B cell (primary cell): Measurements from ENCODE around the gene AGRN. TPM values are rescaled to one million over a fixed set of nuclear protein-coding genes. Genes with fewer than 3 reads are reported as not detected.
A peak's percentile ranks its signal among the peaks of the same experiment; 100 is the strongest.

Experiments used
- ATAC-seq: fragments of 200-7000 bp; cut with Tn5 transposase; one replicate; pipeline ENCODE4 v1.10.0; 2021; ENCODE audit warnings: low read depth, mild to moderate bottlenecking, moderate number of reproducible peaks, moderate library complexity
- CTCF ChIA-PET: fragments of 350-600 bp; sonication (Branson Sonifier 250); formaldehyde crosslinking; loops from one replicate; lab custom pipeline; 2021; ENCODE audit warnings: antibody characterized with exemption, inconsistent platforms; lab: Charles Lee
- POLR2A ChIA-PET: fragments of 350-600 bp; sonication (Branson Sonifier 250); formaldehyde crosslinking; loops from one replicate; lab custom pipeline; 2021; ENCODE audit warnings: antibody characterized with exemption; lab: Charles Lee
- DNase-seq: peaks from one replicate; pipeline ENCODE4 v3.0.0; 2013
- H2AFZ ChIP-seq: 2 replicates; pipeline ENCODE4 v1.6.1; 2012; ENCODE audit warnings: mild to moderate bottlenecking, low read depth, low read length; ENCODE audit not compliant: insufficient read depth, poor library complexity, severe bottlenecking
- H3K27ac ChIP-seq, 2 donors: 1 replicate in 1 of 2; 2 replicates in 1 of 2; pipeline ENCODE4 v1.5.1; 2012 to 2013; ENCODE audit warnings: low read length in 2 of 2, mild to moderate bottlenecking in 2 of 2, moderate library complexity in 1 of 2
- H3K27me3 ChIP-seq, 4 experiments: fragments of 200-600 bp in 1 of 4; sonication (generic) in 1 of 4; replicated peaks in 1 of 4; 1 replicate in 2 of 4; 2 replicates in 2 of 4; pipeline versions ENCODE4 v1.6.1 to v1.7.0; 2013 to 2016; ENCODE audit warnings: low read length in 3 of 4, mild to moderate bottlenecking in 2 of 4, mixed read lengths in 1 of 4, moderate library complexity in 1 of 4; ENCODE audit not compliant: insufficient read depth in 4 of 4, control insufficient read depth in 3 of 4; ENCODE audit errors: control extremely low read depth in 1 of 4
- H3K36me3 ChIP-seq, 2 experiments: replicated peaks in 1 of 2; 1 replicate in 1 of 2; 2 replicates in 1 of 2; pipeline versions ENCODE4 v1.6.1 to v1.7.1; 2013; ENCODE audit warnings: low read length in 1 of 2; ENCODE audit not compliant: insufficient read depth in 2 of 2, control insufficient read depth in 1 of 2; ENCODE audit errors: control extremely low read depth in 1 of 2, extremely low read depth in 1 of 2
- H3K4me1 ChIP-seq, 2 donors: fragments of 200-600 bp in 1 of 2; sonication (generic) in 1 of 2; 1 replicate in 1 of 2; 2 replicates in 1 of 2; pipeline versions ENCODE4 v1.5.1 to v1.6.1; 2013 to 2017; ENCODE audit warnings: low read length in 2 of 2; ENCODE audit not compliant: control insufficient read depth in 2 of 2, insufficient read depth in 2 of 2
- H3K4me2 ChIP-seq: replicated peaks from 2 replicates; pipeline ENCODE3; 2012; ENCODE audit warnings: mild to moderate bottlenecking, low read depth, low read length; ENCODE audit not compliant: poor library complexity, severe bottlenecking
- H3K4me3 ChIP-seq, 5 experiments: fragments of 200-600 bp in 1 of 5; sonication (generic) in 1 of 5; 1 replicate in 3 of 5; 2 replicates in 2 of 5; pipeline versions ENCODE4 v1.5.1 to v1.7.0; 2011 to 2016; ENCODE audit warnings: low read length in 4 of 5, mild to moderate bottlenecking in 4 of 5, low read depth in 2 of 5, control low read depth in 1 of 5, moderate library complexity in 1 of 5; ENCODE audit not compliant: insufficient read depth in 1 of 5; ENCODE audit errors: control extremely low read depth in 1 of 5, extremely low read depth in 1 of 5
- H3K79me2 ChIP-seq: fragments of 200-600 bp; sonication (generic); one replicate; pipeline ENCODE4 v1.6.0; 2016; ENCODE audit warnings: low read length; ENCODE audit not compliant: control insufficient read depth, insufficient read depth
- H3K9ac ChIP-seq: fragments of 200-600 bp; sonication (generic); 2 replicates; pipeline ENCODE4 v1.6.1; 2017; ENCODE audit warnings: mild to moderate bottlenecking, low read length, moderate library complexity
- H3K9me3 ChIP-seq, 3 donors: one replicate each; pipeline versions ENCODE4 v1.6.1 to v1.7.1; 2013; ENCODE audit warnings: low read length in 2 of 3; ENCODE audit not compliant: control insufficient read depth in 2 of 3, insufficient read depth in 1 of 3; ENCODE audit errors: control extremely low read depth in 1 of 3
- H4K20me1 ChIP-seq: 2 replicates; pipeline ENCODE4 v1.6.0; 2012; ENCODE audit warnings: mild to moderate bottlenecking, low read length; ENCODE audit not compliant: insufficient read depth, control insufficient read depth, poor library complexity, severe bottlenecking
- H3K27ac Mint-ChIP-seq: one replicate; pipeline ENCODE4 v1.8.0; 2021; ENCODE audit warnings: mixed read lengths
- H3K27me3 Mint-ChIP-seq: one replicate; pipeline ENCODE4 v1.8.0; 2021; ENCODE audit warnings: mixed read lengths
- H3K4me1 Mint-ChIP-seq: one replicate; pipeline ENCODE4 v1.8.0; 2021; ENCODE audit warnings: mixed read lengths
- H3K4me3 Mint-ChIP-seq: one replicate; pipeline ENCODE4 v1.8.0; 2021; ENCODE audit warnings: mixed read lengths
- H3K9me3 Mint-ChIP-seq: one replicate; pipeline ENCODE4 v1.8.0; 2022; ENCODE audit warnings: mixed read lengths; ENCODE audit not compliant: insufficient read depth
- CTCF ChIP-seq: fragments of 200-600 bp; IDR thresholded peaks from one replicate; pipeline ENCODE4 v1.8.0; 2022; ENCODE audit warnings: antibody characterized with exemption, mild to moderate bottlenecking
- EZH2 ChIP-seq: IDR thresholded peaks from 2 replicates; pipeline ENCODE4 v1.6.1; 2012; ENCODE audit warnings: borderline replicate concordance, low read depth, mild to moderate bottlenecking, moderate library complexity, low read length; ENCODE audit not compliant: insufficient read depth, poor library complexity, severe bottlenecking
- WGBS: methylation state at CpG from one replicate; pipeline ENCODE4 v1.1.5; 2013; ENCODE audit warnings: missing lambda C conversion rate; ENCODE audit not compliant: insufficient coverage; 5-methylcytosine and 5-hydroxymethylcytosine counted together
- intact Hi-C: fragments of 100-400 bp; cut with micrococcal nuclease; formaldehyde crosslinking; loops from one replicate; pipeline ENCODE4 v1.10.0; 2022
- polyA plus RNA-seq: library from polyadenylated mRNA; depleted of rRNA; stranded (reverse); fragments of >200 nt; gene quantifications from 2 replicates; pipeline ENCODE4 v1.2.3, GENCODE V29; 2012
- total RNA-seq, 2 donors: library from RNA; stranded (reverse); fragments of 120-200 nt in 1 of 2; gene quantifications; 1 replicate in 1 of 2; 2 replicates in 1 of 2; pipeline versions ENCODE4 v1.2.3 to v1.2.4, GENCODE V29; 2013 to 2022

Gene AGRN
- total and polyA plus RNA-seq, 2 donors (not counting 1 experiment from before 2014, with no cell fraction given): 7.3 to 31.3 TPM

DNA sequence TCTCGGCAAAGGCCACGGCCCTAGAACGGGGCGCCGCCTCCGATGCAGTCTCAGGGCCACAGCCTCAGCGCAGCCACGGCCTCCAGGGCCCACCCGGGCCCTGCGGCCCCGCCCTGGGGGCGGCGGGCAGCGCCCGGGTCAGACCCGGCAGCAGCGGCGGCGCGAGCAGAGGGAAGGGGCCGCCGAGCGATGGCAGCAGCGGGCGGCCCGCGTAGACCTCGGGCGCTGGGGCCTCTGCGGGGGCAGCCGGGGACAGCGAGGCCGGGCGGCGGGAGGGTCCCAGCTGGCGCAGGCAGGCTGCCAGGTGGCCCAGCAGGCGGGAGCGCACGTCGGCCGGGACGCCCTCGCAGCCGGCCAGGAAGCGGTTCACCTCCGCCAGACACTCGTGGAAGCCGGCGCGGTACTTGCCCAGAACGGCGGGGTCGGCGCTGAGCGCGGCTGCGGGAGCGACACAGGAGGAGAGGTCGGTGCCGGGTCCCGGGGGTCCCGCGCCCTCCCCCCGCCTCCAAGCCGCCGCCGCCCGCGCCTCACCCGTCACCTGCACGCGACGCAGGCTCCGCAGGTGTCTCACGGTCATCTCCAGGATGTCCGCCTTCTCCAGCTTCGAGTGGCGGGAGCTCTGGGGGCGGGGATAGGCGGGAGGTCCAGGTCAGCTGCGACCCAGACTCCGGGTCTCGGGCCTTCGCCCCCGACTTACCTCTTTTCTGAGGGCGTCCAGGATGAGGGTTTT is 20.8 kb upstream of the AGRN start:
- Histone ChIP-seq H3K4me1 (peaks cover 33 to 44% of the 10 kb centered on the region in 2 donors), H3K4me3 (peak overlapping the region in 3 of 5 experiments; percentile 33 to 60 (median 33)), H2AFZ (no peak overlapping the region), H3K9me3 (peaks cover 0 to 26% (median 0%) of the 10 kb centered on the region in 3 donors), H3K79me2 (no peaks in the 10 kb centered on the region), H3K27ac (no peak overlapping the region), H3K27me3 (peaks cover 0 to 71% (median 36%) of the 10 kb centered on the region in 4 experiments), H3K4me2 (peak overlapping the region; percentile 99), H3K36me3 (no peaks in the 10 kb centered on the region), H3K9ac (peak overlapping the region; percentile 70), H4K20me1 (no peaks in the 10 kb centered on the region)
- no peak for TF ChIP-seq CTCF
- TF ChIP-seq EZH2: peak; percentile 76
- intact Hi-C loops: no loop called here
- no peak overlapping the region for H3K27ac Mint-ChIP-seq
- DNase-seq (peak; percentile 75), ATAC-seq (no peak)
- peak overlapping the region; percentile 66 for H3K4me3 Mint-ChIP-seq
- POLR2A ChIA-PET: no interaction called here
- no peaks in the 10 kb centered on the region for H3K9me3 Mint-ChIP-seq
- H3K4me1 Mint-ChIP-seq: peaks cover 16% of the 10 kb centered on the region
- CTCF ChIA-PET: interaction anchor here (1.0 kb wide), 1 partner anchor 14 kb away, joined by 4 read pairs; no protein-coding TSS in a partner anchor
- peaks cover 24% of the 10 kb centered on the region for H3K27me3 Mint-ChIP-seq
- 2% methylated on average over 86 of the region's 86 CpGs for WGBS
